Placental epithelial cell (primary cell): ENCODE data around the gene SLC28A1. TPM values are rescaled to one million over a fixed set of nuclear protein-coding genes. Genes with fewer than 3 reads are reported as not detected.

Source experiments
- small RNA-seq: library from RNA; depleted of rRNA; stranded (forward); fragments of <200 nt; gene quantifications from one replicate; pipeline ENCODE3, GENCODE V24; 2012
- total RNA-seq: library from RNA; depleted of rRNA; stranded (reverse); fragments of >200 nt; gene quantifications from 2 replicates; pipeline ENCODE4 v1.2.3, GENCODE V29; 2012

The SLC28A1 gene
- not detected in 2 replicates for total RNA-seq

GRCh38 chr15:84883916-84884781 is at the start of gene SLC28A1:
SLC28A1 (plus strand) TSS chr15:84884662; CDS start chr15:84887761, 3,099 bp downstream.

GRCh38 chr15:84981711-84982300 is 97.3 kb downstream of the SLC28A1 start, which contains the start of gene PDE8A:
PDE8A (plus strand) TSS chr15:84981856; CDS start chr15:84982163, 307 bp downstream.

Small RNA genes lying within 50 kb of the gene (small RNA-seq; reads per million reads assigned to genes)
- gene RF00402 (not detected), gene RNU6-339P (not detected), gene RNU6-796P (not detected)

Other genes with a start within 250 kb of the SLC28A1 start
- 29.4 and 53.8 TPM in 2 replicates for gene WDR73, start 230.4 kb upstream of the SLC28A1 start, total RNA-seq
- gene NMB, start 226.5 kb upstream of the SLC28A1 start, total RNA-seq = 3.5 and 4.3 TPM in 2 replicates
- 109 and 149 TPM in 2 replicates for gene SEC11A, start 168.5 kb upstream of the SLC28A1 start, total RNA-seq
- 13.0 and 14.5 TPM in 2 replicates for gene ZNF592, start 136.1 kb upstream of the SLC28A1 start, total RNA-seq
- gene ALPK3, start 67.3 kb upstream of the SLC28A1 start, total RNA-seq = 0.33 and 0.79 TPM in 2 replicates
- gene PDE8A, start 97.2 kb downstream of the SLC28A1 start, total RNA-seq = 15.3 and 22.0 TPM in 2 replicates